Fibroblast of gingiva (primary cell): ENCODE measurements around the gene PTPRD.

Experiments
- DNase-seq: peaks from one replicate; pipeline ENCODE4 v3.0.0-alpha.2; 2011; ENCODE audit warnings: low read depth

Gene PTPRD

GRCh38 chr9:8772302-8772701, 1840.5 kb downstream of the PTPRD start:
- DNase-seq, result no peak

GRCh38 chr9:8769153-8769552, 1843.6 kb downstream of the PTPRD start:
- no peak for DNase-seq

- DNase-seq, result no peak
Observed at GRCh38 chr9:8766096-8766495, 1846.7 kb downstream of the PTPRD start.

- DNase-seq, result peak; percentile 12
Observed at GRCh38 chr9:8764051-8764450, 1848.8 kb downstream of the PTPRD start.

GRCh38 chr9:8762479-8763085, 1850.2 kb downstream of the PTPRD start:
- no peak for DNase-seq

- no peak for DNase-seq
Observed at GRCh38 chr9:8760000-8760767, 1852.6 kb downstream of the PTPRD start.

GRCh38 chr9:8757881-8758280, 1854.9 kb downstream of the PTPRD start:
- DNase-seq, result no peak

GRCh38 chr9:8754751-8755150, 1858.1 kb downstream of the PTPRD start:
- no peak for DNase-seq

- DNase-seq, result no peak
Observed at GRCh38 chr9:8751406-8751930, 1861.3 kb downstream of the PTPRD start.

- DNase-seq, result no peak
Observed at GRCh38 chr9:8750639-8751051, 1862.2 kb downstream of the PTPRD start.

GRCh38 chr9:8745347-8745746, 1867.5 kb downstream of the PTPRD start:
- no peak for DNase-seq

- DNase-seq, result no peak
Observed at GRCh38 chr9:8738945-8739344, 1873.9 kb downstream of the PTPRD start.

- no peak for DNase-seq
Observed at GRCh38 chr9:8736805-8737204, 1876.0 kb downstream of the PTPRD start.

- no peak for DNase-seq
Observed at GRCh38 chr9:8734760-8735159, 1878.0 kb downstream of the PTPRD start.

GRCh38 chr9:8733131-8733954, 1879.5 kb downstream of the PTPRD start:
- DNase-seq, result peak; percentile 24

- no peak for DNase-seq
Observed at GRCh38 chr9:8732367-8733075, 1880.3 kb downstream of the PTPRD start.

GRCh38 chr9:8730618-8731017, 1882.2 kb downstream of the PTPRD start:
- no peak for DNase-seq

GRCh38 chr9:8728910-8729309, 1883.9 kb downstream of the PTPRD start:
- no peak for DNase-seq

- no peak for DNase-seq
Observed at GRCh38 chr9:8727191-8727590, 1885.6 kb downstream of the PTPRD start.

GRCh38 chr9:8726692-8727091, 1886.1 kb downstream of the PTPRD start:
- DNase-seq, result no peak

- DNase-seq, result no peak
Observed at GRCh38 chr9:8725635-8726034, 1887.2 kb downstream of the PTPRD start.
